ENCODE data around the gene SLC29A3.

Gene SLC29A3

DNA sequence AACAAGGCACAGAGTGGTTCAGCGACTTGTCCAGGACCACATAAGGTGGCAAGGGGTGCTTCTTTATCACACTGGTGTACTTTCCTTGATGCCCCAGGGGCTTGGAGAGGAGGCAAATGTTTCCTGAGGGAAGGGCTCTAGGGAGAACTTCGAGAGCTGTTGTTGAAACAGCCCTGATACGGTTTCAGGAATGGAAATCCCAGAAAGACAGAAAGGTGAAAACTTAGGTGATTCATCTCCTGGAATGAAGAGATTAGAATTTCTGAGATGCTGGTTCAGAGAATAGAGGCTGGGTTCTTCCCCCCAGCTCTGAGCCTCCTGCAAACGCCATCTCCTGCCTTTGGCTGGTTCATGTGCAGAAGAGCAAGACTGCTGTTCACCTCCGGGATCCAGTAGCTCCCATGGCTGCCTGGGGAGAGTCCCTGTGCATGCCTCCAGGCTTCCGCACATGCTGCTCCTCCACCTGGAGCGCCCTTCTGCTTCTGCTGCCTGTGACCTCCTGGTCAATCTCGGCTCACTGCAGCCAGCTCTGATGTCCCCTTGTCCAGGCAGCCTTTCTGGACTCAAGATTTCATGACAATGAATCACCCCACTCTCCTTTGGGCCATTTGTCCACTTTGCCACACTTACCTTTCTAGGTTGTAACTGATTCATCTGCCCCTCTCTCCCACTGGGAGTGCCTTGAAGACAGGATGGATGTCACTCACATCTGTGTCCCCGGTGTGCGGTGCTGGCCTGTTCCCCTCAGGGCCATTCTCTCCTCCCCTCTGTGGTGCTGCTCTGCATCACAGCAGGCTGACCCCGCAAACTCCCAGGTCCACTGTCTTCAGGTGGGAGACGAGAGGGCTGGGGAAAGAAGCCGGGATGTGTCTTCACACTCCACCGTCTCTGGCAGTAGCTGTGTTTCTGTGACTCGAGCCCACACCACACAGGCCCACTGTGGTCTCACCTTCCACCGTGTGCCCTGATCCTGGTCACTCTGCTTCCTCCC lies 74.0 kb downstream of the SLC29A3 start:
- no peak for DNase-seq (ENCODE audit: low read depth in 2 of 2)

DNA sequence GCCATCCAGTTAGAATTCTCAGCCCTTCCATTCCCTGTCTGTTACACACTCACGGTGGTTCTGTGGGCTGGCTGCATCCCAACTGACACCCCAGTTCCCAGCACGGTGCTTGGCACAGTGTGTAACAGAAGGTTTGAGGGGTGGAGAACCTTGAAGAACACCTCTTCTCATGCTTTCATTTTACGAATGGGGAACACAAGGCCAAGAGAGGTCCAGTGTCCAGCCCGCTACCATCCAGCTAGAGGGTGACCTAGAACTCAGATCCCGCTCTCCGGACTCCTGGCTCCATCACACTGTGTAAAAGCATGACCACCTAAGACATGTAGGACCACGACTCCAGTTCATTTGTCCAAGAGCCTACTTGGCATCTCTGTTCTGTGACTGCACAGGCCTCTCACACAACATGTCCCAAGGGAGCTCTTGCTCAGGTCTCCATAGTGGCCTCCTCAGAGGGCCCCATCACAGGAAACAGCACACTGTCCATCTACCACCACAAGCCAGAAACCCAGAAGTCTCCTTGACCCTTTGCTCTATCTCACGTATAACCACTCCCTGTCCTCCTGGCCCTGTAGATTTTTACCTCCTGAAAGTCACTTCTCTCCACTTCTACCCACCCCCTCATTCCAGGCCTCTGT lies 74.9 kb downstream of the SLC29A3 start:
- no peak for DNase-seq (ENCODE audit: low read depth in 2 of 2)

DNA sequence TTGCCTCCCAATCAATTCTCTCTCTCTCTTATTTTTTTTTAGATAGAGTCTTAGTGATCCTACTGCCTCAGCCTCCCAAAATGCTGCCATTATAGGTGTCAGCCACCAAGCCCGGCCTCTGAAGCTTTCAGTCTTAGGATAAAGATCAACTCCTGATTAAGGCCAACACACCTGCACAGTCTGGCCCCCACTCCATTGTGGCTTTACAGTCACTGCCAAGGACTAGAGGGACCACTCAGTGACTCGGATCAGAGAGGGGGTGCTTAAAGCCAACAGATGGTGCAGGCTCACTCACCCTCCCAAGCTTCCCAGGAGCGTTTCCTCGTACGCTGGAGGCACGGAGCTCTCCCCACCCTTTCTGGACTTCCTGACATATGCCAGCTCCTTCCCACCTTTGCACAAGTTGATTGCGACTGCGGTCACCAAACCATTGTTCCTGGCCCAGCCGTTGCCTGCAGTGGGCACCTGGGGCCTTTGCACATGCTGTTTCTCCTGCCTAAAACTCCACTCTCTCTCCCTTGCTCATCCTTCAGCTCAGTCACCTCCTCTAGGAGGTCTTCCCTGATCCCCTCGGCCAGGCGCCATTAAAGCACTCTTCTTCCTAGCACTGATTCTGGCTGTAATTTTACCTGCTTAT lies 76.0 kb downstream of the SLC29A3 start:
- DNase-seq (ENCODE audit: low read depth in 2 of 2): no peak

DNA sequence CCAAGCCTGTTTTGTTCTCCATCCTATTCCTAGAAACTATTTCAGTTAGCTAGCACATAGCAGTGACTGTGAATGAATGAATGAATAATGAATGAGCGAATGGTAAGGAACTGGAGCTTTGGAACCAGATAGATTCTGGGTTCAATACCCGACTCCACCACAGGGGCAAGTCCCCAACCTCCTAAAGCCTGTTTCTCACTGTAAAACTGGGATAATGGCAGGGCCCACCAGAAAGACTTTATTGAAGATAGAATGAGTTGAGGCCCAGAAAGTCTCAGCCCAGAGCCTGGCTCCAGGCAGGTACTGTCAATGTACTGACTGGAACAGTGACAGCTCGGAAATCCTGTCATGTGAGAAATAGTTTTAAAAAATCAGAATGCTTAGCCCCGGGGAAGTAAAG lies 76.6 kb downstream of the SLC29A3 start:
- no peak for DNase-seq (ENCODE audit: low read depth in 2 of 2)

DNA sequence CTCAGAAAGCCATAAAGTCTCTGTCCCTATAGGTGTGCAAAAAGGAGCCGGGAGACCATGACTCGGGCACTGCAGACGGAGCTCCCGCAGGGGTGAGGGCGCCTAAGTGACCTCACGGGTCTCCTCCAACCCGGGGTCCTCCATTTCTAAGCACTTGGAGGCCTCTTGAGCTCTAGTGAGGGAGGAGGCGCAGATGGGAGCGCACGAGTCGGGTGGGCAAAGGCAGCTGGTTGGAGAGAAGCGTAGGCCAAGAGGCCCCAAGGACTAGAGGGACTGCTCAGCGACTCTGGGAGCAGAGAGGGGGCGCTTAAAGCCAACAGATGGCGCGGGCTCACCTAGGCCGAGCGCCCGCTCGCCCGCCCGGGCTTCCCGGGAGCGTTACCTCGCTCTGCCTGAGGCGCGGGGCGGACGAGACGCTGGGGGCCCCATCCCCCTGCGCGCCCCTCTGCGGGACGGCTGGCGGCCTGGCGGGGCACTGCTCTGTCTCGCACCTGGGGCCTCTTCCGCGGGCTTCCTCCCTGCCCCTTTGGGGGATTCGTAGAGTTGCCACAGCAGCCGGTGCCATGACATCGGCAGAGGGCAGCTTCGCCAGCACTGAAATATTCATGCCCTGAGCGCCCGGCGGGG lies 77.1 kb downstream of the SLC29A3 start:
- peak in 1 of 2 donors; percentile 23 for DNase-seq (ENCODE audit: low read depth in 2 of 2)

DNA sequence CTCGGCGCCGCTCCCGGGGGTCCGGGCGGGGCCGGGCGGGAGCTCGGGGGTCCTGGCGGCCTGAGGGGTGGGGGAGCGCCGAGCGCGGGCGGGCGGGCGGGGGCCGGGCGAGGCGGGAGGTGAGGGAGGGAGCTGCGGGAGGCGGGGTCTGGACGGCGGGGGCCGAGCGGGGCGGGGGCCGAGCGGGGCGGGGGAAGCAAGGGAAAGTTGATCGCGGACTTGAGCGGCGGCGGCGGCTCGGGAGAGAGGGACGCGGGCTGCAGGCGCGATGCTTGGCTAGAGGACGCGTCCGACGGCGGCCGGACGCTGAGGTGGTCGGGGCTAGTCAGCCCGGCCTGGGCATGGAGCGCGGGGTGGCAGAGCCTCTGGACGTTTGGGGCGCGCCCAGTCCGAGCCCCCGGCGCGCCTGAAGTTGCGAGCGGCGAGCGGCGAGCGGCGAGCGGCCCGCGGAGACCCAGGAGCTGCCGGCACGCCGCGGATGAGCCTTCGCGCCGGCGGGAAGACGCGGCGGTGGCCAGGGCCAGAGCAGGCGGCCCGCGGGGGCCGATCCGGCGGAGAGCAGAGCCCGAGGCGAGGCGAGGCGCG lies 77.7 kb downstream of the SLC29A3 start, which contains the start of gene CDH23:
Gene CDH23 (plus strand): TSS at position 210 of the 585 bp plus-strand sequence. CDS start 42,912 bp downstream, outside the sequence.
- no peak for DNase-seq (ENCODE audit: low read depth in 2 of 2)

DNA sequence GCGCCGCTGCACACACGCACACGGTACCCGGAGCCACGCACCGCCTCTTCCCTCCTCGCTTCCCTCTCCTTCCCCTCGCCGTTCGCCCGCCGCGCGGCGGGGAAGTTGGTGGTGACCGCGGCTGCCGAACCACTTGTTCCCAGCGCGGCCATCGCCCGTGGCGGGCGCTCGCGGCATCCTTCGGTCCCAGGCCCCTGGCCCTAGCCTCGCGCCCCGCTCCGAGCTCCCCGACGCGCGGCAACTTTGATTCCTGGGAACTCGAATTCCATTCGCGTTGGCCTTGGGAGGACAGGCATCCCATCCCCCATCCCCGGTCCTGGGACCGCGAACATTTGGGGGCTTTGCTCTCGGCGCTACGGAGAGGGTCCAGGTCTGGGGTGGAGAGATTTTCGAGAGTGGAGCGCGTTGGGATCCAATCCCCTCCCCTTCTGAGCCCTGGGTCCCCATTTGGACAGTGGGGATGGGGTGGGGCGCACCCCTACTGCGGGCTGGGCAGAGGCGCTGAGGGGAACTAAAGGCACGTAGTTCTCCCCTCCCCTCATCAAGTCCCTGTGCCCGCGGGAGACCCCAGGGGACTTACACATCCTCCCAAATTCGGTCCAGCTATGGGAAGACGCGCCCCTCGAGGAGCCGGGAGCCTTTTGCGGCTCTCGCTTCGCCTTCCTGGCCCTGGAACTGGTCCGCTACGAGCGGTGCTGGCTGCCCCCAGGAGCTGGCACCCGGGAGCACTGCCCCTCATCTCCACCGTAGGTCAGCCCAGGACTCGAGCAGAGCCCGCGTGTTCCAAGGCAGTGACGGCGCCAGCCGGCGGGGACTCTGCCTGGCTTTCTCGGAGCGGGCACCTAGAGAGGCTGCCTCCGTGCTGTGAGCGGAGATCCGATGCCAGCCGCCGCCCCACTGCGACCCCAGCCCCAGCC lies 78.5 kb downstream of the SLC29A3 start:
- DNase-seq (ENCODE audit: low read depth in 2 of 2): no peak

DNA sequence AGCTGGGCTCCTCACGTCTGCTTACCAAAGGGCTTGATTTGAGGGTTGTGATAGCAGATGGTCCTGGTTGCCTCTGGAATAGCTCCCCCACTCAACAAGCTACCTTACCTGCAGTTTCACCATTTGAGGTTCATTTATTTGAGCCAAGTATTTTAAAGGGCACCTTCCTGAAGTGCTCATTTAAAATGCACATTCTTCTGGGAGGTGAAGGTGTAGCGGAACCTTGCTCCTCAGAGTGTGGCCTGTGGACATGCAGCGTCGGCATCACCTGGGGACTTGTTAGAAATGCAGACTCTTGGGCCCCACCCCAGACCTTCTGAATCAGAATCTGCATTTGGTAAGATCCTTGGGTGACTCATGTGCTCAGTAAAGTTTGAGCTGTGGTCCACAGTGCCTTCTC lies 79.9 kb downstream of the SLC29A3 start:
- DNase-seq (ENCODE audit: low read depth in 2 of 2): no peak

DNA sequence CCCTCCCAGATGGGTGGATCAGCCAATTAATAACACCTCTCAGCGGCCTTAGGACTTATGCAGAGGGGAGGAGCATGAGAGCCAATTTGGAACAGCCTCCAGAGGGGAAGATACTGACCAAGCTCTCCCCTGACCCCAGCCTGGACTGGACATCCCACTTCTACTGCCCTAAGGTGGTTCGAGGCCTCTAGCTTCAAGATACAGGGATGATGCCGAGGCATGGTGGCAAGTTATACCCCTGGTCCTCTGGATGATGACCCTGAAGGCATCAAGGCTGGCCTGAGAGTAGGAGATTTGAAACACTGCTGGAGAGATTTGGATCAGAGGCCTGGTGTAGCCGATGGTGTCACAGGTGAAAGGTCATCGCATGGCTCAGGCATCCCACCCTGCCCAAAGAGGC lies 80.9 kb downstream of the SLC29A3 start:
- DNase-seq (ENCODE audit: low read depth in 2 of 2): no peak

DNA sequence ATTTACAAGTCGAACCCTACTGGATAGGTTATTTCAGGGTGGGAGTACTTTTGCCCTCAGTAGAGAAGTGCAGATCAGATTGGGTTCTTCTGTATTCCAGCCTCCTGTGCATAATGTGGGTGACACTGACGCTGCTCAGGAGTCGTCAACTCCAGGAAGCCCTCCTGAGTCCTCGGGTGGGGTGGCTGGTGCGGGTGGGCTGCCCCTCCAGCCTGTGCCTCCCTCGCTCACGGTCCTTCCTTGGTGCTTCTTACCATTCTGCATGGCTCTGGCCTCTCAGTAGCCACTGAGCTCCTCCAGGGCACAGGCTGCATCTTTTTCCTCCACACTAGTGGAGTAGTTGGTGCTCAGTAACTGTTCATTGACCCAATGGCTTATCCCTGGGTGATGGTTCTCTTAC lies 82.0 kb downstream of the SLC29A3 start:
- no peak for DNase-seq (ENCODE audit: low read depth in 2 of 2)

DNA sequence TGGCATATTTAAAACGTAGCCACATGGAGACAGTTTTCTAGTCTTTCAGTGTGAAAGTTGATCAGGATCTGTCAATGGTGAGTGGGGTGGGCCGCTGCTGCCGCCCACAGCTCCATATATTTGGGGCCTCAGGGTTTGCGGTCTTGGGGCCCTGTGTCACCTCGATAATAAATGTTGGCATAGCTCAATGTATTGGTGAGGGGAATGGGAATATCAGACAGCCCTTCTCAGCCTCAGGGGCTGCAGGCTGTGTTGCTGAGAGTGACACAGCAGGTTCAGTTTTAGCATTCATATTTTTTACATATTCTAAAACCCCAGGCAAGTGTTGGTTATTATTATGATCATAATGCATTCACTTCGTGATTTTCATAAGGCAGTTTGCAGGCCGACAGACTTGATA lies 82.9 kb downstream of the SLC29A3 start:
- DNase-seq (ENCODE audit: low read depth in 2 of 2): no peak

DNA sequence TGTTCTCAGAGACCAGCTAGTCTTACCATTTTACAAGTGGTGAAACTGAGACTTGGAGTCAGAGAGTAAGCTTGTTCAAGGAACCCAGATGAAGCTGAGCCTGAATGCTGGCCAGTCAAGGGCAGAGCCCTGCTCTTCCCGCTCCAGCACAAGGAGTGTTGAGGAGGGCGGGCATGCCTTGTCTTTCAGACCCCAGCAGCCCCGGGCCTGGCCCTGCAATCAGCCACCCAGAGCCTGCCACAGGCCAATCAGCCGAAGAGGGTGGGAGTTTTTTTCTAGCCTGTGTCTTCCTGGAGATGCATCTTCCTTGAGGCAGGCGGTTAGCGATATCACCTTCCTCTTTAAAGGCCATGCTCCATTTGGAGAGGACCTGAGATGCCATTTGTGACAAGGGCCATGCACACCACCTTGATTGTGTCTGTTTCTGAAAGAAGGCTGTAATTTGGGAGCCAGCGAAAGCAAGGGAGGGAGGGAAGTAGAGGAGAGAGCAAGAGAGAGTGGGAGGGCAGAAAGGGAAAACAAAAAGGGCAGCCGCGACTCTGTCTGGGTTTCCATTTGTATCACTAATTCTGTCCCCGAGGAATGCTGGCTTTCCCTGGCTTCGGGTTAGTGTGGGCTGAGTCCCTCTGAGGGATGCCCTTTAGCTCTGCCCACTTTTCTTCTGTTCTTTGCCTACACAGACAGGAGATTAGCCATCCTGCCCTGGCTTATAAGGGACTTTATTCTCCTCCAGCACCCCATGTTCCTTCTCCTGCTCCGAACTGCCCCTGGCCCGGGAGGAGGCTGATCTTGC lies 85.6 kb downstream of the SLC29A3 start:
- DNase-seq (ENCODE audit: low read depth in 2 of 2): no peak

DNA sequence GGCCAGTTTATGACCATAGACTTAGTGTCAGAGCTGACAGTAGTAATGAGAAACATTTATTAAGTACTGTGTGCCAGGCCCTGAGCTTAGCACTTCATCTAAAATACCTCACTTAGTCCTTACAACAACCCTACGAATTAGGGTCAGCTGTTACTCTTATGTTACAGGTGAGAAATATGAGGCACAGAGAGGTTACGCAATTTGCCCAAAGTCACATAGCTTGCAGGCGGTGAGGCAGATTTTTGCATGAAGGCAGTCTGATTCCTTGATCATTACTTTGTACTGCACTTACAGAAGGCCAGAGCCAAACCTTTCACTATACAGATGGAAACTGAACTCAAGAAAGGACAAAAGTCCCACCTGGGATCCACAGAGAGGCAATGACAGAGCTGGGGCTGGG lies 87.8 kb downstream of the SLC29A3 start:
- DNase-seq (ENCODE audit: low read depth in 2 of 2): no peak

DNA sequence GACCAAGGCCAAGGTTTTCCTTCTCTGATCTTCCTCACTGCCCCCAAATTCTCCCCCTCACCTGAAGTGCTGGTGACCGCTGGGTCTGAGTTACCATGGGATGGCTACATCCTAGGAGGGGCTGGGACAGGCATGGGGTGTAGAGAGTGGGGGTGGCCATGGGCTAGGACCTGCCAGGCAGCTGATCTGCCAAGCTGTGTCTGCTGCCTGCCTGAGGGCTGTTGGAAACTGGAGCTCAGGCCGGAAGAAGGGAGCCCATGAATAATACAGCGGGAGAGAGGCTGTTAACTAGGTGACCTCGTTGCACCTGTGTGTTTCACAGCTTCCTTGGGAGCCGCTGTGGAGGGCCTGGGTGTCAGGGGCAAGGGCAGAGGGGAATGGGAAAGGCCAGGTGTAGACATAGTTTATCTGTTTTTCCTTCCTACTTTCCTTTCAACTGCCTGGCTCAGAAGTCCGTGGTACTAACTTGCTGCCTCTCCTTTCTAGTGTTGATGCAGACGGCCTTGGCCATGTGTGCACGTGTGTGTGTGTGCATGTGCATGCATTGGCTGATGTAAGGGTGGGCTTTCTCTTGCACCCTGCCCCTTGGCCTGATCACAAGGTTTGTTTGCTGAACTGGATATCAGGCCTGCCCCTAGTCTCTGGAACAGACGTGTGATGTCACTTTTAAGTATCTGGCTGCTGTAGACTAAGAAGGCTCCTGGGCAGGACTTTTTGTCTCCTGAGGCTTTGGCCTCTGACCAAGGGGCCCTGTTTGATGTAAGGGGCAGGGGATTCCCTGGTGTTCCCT lies 89.6 kb downstream of the SLC29A3 start:
- no peak for DNase-seq (ENCODE audit: low read depth in 2 of 2)

DNA sequence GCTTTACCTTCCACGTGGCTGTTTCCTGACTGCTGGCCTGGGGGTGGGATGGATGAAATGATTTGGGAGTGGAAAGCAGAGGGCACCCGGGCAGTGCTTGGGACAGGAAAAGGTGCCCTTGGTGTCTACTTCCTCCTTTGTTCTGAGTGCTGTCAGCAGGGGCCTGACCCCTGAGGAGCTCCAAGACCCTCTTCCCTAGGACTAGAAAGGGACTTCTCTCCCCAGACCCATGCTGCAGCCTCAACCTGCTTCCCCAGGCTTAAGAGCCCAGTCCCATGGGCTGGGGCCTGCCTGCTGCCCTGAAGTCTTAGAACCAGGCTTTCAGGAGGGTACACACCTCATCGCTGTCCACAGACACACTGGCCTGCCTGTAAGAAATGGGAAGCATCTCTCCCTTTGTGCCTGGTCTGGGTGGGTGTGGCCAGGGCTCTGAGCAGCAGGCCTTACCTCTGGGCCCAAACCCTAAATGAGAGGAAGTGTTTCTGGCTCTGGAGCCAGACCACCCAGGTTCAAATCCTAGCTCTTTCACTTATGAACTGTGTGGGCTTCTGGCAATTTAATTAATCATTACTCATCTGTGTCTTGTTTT lies 90.6 kb downstream of the SLC29A3 start:
- DNase-seq (ENCODE audit: low read depth in 2 of 2): no peak

Data from stimulated activated CD8-positive, alpha-beta memory T cell treated with anti-CD3 and anti-CD28 coated beads, Interleukin-15, amount 100 ng/mL, for 48 hours (primary cell).